Neural progenitor cell (in vitro differentiated cells): ENCODE measurements around the gene CRMP1. TPM values are rescaled to one million over a fixed set of nuclear protein-coding genes. Genes with fewer than 3 reads are reported as not detected.

ENCODE experiments used
- DNase-seq: peaks from one replicate; pipeline ENCODE4 v3.0.0-alpha.2; 2016; ENCODE audit warnings: low spot score
- H2AFZ ChIP-seq: fragments of 200-600 bp; sonication (generic); replicated peaks from 2 replicates; pipeline ENCODE4 v1.6.1; 2016; ENCODE audit warnings: antibody characterized with exemption
- H3F3A ChIP-seq: fragments of 200-600 bp; sonication (generic); 2 replicates; pipeline ENCODE4 v1.6.1; 2016; ENCODE audit warnings: antibody characterized with exemption, low read depth
- H3K27ac ChIP-seq: fragments of 200-600 bp; sonication (generic); 2 replicates; pipeline ENCODE4 v1.5.1; 2016; ENCODE audit warnings: mild to moderate bottlenecking
- H3K27me3 ChIP-seq: fragments of 200-600 bp; sonication (generic); 2 replicates; pipeline ENCODE4 v1.6.1; 2016; ENCODE audit warnings: mild to moderate bottlenecking, moderate library complexity
- H3K36me3 ChIP-seq: fragments of 200-600 bp; sonication (generic); 2 replicates; pipeline ENCODE4 v1.5.1; 2016
- H3K4me1 ChIP-seq: fragments of 200-600 bp; sonication (generic); 2 replicates; pipeline ENCODE4 v1.6.1; 2016; ENCODE audit warnings: mixed run types
- H3K4me2 ChIP-seq: fragments of 200-600 bp; sonication (generic); 2 replicates; pipeline ENCODE4 v1.6.1; 2016
- H3K4me3 ChIP-seq: fragments of 200-600 bp; sonication (generic); 2 replicates; pipeline ENCODE4 v1.5.1; 2016
- H3K79me2 ChIP-seq: fragments of 200-600 bp; sonication (generic); 2 replicates; pipeline ENCODE4 v1.6.1; 2016; ENCODE audit warnings: low read depth
- H3K9ac ChIP-seq: fragments of 200-600 bp; sonication (generic); 2 replicates; pipeline ENCODE4 v1.6.1; 2016
- H3K9me3 ChIP-seq: fragments of 200-600 bp; sonication (generic); 2 replicates; pipeline ENCODE4 v1.5.1; 2016; ENCODE audit warnings: low read depth
- H4K20me1 ChIP-seq: fragments of 200-600 bp; sonication (generic); 2 replicates; pipeline ENCODE4 v1.6.1; 2016; ENCODE audit warnings: low read depth
- H3K27ac Mint-ChIP-seq: 3 replicates; pipeline ENCODE4 v1.8.0; 2021; ENCODE audit warnings: mixed read lengths
- H3K27me3 Mint-ChIP-seq: 2 replicates; pipeline ENCODE4 v1.8.0; 2022; ENCODE audit warnings: low read depth, mild to moderate bottlenecking, inconsistent platforms, moderate library complexity, mixed read lengths; ENCODE audit not compliant: insufficient read depth
- H3K36me3 Mint-ChIP-seq: 3 replicates; pipeline ENCODE4 v1.8.0; 2021; ENCODE audit warnings: mixed read lengths
- H3K4me1 Mint-ChIP-seq: 3 replicates; pipeline ENCODE4 v1.8.0; 2021; ENCODE audit warnings: mixed read lengths
- H3K4me3 Mint-ChIP-seq: 3 replicates; pipeline ENCODE4 v1.8.0; 2021; ENCODE audit warnings: mild to moderate bottlenecking, moderate library complexity, mixed read lengths
- H3K9me3 Mint-ChIP-seq: 3 replicates; pipeline ENCODE4 v1.8.0; 2020; ENCODE audit warnings: mixed read lengths
- EZH2 ChIP-seq: fragments of 200-600 bp; sonication (generic); IDR thresholded peaks from 2 replicates; pipeline ENCODE4 v1.6.1; 2017; ENCODE audit warnings: antibody characterized with exemption, mild to moderate bottlenecking, moderate library complexity
- EZH2phosphoT487 ChIP-seq: fragments of 200-600 bp; sonication (generic); IDR thresholded peaks from 2 replicates; pipeline ENCODE4 v1.6.1; 2017; ENCODE audit warnings: antibody characterized with exemption
- total RNA-seq: library from RNA; depleted of rRNA; stranded (reverse); fragments of >200 nt; gene quantifications from 2 replicates; pipeline ENCODE4 v1.2.3, GENCODE V29; 2015; ENCODE audit warnings: low replicate concordance
- TF ChIP-seq, protein P1 (sequence below): fragments of 200-600 bp; sonication (generic); IDR thresholded peaks from 2 replicates; pipeline ENCODE4 v1.5.1; 2017; ENCODE audit warnings: antibody characterized with exemption, mild to moderate bottlenecking

The CRMP1 gene
- total RNA-seq, 1 donor from 2014 or later = 91.4 TPM

DNA sequence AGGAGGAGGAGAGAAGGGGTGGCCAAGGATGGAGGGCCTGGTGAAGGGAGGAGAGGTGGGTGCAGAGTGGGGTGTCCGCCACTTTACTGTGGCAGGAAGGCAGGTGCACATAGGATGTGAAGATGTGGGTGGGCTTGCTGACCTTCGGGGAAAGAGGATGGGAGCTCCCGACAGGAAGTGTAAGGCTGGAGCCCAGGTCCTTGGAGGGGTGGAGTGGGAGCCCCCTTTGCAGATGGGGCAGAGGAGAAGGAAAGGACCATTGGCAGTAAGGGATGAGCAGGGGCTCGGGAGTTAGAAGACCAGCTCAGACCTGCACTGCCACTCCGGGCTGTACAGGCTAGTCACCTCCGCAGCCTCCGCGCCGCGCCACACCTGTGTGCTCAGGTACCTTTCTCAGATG, 92.4 kb downstream of the CRMP1 start:
- H3K9ac ChIP-seq = no peak overlapping the region
- no peaks in the 10 kb centered on the region for H3F3A ChIP-seq
- H2AFZ ChIP-seq = no peak overlapping the region
- DNase-seq = no peak
- no peak overlapping the region for H3K4me3 Mint-ChIP-seq
- H3K36me3 ChIP-seq = no peaks in the 10 kb centered on the region
- no peaks in the 10 kb centered on the region for H3K4me1 ChIP-seq
- no peak overlapping the region for H3K4me2 ChIP-seq
- H3K9me3 Mint-ChIP-seq = no peaks in the 10 kb centered on the region
- peaks cover 15% of the 10 kb centered on the region for H3K36me3 Mint-ChIP-seq
- no peaks in the 10 kb centered on the region for H3K27me3 ChIP-seq
- H4K20me1 ChIP-seq = no peaks in the 10 kb centered on the region
- H3K79me2 ChIP-seq = no peaks in the 10 kb centered on the region
- no peaks in the 10 kb centered on the region for H3K4me1 Mint-ChIP-seq
- no peak overlapping the region for H3K4me3 ChIP-seq
- H3K27ac ChIP-seq = no peak overlapping the region
- no peaks in the 10 kb centered on the region for H3K9me3 ChIP-seq
- TF ChIP-seq, protein P1, sequence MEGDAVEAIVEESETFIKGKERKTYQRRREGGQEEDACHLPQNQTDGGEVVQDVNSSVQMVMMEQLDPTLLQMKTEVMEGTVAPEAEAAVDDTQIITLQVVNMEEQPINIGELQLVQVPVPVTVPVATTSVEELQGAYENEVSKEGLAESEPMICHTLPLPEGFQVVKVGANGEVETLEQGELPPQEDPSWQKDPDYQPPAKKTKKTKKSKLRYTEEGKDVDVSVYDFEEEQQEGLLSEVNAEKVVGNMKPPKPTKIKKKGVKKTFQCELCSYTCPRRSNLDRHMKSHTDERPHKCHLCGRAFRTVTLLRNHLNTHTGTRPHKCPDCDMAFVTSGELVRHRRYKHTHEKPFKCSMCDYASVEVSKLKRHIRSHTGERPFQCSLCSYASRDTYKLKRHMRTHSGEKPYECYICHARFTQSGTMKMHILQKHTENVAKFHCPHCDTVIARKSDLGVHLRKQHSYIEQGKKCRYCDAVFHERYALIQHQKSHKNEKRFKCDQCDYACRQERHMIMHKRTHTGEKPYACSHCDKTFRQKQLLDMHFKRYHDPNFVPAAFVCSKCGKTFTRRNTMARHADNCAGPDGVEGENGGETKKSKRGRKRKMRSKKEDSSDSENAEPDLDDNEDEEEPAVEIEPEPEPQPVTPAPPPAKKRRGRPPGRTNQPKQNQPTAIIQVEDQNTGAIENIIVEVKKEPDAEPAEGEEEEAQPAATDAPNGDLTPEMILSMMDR = no peak
- TF ChIP-seq EZH2phosphoT487 (no peak), EZH2 (no peak)
- H3K27ac Mint-ChIP-seq = no peak overlapping the region
- no peaks in the 10 kb centered on the region for H3K27me3 Mint-ChIP-seq

DNA sequence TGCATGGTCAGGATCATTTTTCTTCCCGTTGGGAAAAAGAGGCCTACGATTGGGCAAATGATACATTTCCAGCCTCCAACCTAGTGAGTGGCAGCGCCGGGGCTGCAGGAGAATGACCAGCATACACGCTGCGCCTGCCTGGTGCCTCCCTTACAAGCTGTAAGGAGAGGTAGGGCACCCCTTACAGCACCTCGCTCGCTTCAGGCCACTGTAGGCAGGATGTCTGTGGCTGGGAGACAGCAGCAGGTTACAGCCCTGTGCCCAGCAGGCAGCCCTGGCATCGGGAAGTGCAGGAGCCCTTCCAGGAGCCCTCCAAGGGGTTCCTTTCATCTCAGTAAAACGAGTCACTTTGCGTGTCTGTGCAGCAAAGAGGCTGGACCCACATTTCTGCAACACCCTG, 93.5 kb downstream of the CRMP1 start:
- no peak overlapping the region for H3K4me2 ChIP-seq
- H3K4me3 ChIP-seq = no peak overlapping the region
- no peak overlapping the region for H2AFZ ChIP-seq
- H3K4me1 ChIP-seq = no peaks in the 10 kb centered on the region
- no peaks in the 10 kb centered on the region for H3F3A ChIP-seq
- Mint-ChIP-seq H3K4me1 (no peaks in the 10 kb centered on the region), H3K27me3 (no peaks in the 10 kb centered on the region), H3K36me3 (peaks cover 19% of the 10 kb centered on the region), H3K9me3 (no peaks in the 10 kb centered on the region), H3K27ac (no peak overlapping the region), H3K4me3 (no peak overlapping the region)
- no peak overlapping the region for H3K9ac ChIP-seq
- H3K9me3 ChIP-seq = no peaks in the 10 kb centered on the region
- no peaks in the 10 kb centered on the region for H4K20me1 ChIP-seq
- no peak overlapping the region for H3K27ac ChIP-seq
- TF ChIP-seq EZH2phosphoT487 (no peak), EZH2 (no peak)
- TF ChIP-seq, protein P1 = no peak
- H3K27me3 ChIP-seq = no peaks in the 10 kb centered on the region
- DNase-seq = no peak
- H3K79me2 ChIP-seq = no peaks in the 10 kb centered on the region
- no peaks in the 10 kb centered on the region for H3K36me3 ChIP-seq

DNA sequence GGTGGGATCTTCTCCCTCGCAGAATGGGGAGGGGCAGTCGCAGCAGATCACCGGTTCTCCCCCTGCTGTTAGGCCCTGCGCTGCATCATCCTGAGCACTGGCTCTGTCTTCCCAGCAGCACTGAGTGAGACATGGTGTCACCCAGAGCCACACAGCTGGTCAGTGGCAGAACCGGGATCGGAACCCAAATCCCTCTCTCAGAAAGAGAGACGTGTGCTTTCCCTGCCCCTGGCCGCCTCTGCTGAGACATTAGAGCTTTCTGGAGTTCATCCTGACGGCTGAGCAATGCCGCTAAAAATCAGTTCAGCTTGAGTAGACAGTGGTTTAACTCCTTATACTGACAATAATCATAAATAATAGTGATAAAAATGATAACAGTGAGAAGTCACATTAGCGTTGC, 93.9 kb downstream of the CRMP1 start:
- H3K9me3 Mint-ChIP-seq = no peaks in the 10 kb centered on the region
- Histone ChIP-seq H3K4me1 (no peaks in the 10 kb centered on the region), H3K9me3 (no peaks in the 10 kb centered on the region), H3K27me3 (no peaks in the 10 kb centered on the region), H3F3A (no peaks in the 10 kb centered on the region), H4K20me1 (no peaks in the 10 kb centered on the region), H3K27ac (no peak overlapping the region), H3K4me3 (no peak overlapping the region), H3K4me2 (no peak overlapping the region), H3K9ac (no peak overlapping the region), H3K36me3 (no peaks in the 10 kb centered on the region), H2AFZ (no peak overlapping the region), H3K79me2 (no peaks in the 10 kb centered on the region)
- no peak for DNase-seq
- peaks cover 19% of the 10 kb centered on the region for H3K36me3 Mint-ChIP-seq
- H3K4me1 Mint-ChIP-seq = no peaks in the 10 kb centered on the region
- no peaks in the 10 kb centered on the region for H3K27me3 Mint-ChIP-seq
- H3K27ac Mint-ChIP-seq = no peak overlapping the region
- no peak overlapping the region for H3K4me3 Mint-ChIP-seq
- TF ChIP-seq EZH2phosphoT487 (no peak), EZH2 (no peak)
- TF ChIP-seq, protein P1 = no peak

DNA sequence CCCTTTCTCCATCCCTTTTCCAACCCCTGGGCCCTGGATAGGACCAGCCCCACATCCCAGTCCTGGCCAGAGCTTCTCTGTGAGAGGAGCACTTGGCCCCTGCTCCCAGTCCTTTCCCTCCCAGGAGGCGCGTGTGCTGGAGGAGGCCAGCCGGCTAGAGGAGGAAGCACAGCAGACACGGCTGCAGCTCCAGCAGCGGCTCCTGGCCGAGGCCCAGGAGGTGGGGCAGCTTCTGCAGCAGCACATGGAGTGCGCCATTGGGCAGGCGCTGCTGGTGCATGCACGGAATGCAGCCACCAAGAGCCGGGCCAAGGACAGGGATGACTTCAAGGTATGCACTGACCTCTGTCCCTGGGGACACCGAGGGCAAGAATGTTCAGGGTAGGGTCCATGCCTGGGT, 94.4 kb downstream of the CRMP1 start:
- Histone ChIP-seq H4K20me1 (no peaks in the 10 kb centered on the region), H3K27me3 (no peaks in the 10 kb centered on the region), H2AFZ (no peak overlapping the region), H3K9ac (no peak overlapping the region), H3F3A (no peaks in the 10 kb centered on the region), H3K4me3 (no peak overlapping the region), H3K36me3 (no peaks in the 10 kb centered on the region), H3K4me1 (no peaks in the 10 kb centered on the region), H3K4me2 (no peak overlapping the region), H3K9me3 (no peaks in the 10 kb centered on the region), H3K27ac (no peak overlapping the region), H3K79me2 (no peaks in the 10 kb centered on the region)
- Mint-ChIP-seq H3K4me3 (no peak overlapping the region), H3K27me3 (no peaks in the 10 kb centered on the region), H3K36me3 (peaks cover 19% of the 10 kb centered on the region), H3K9me3 (no peaks in the 10 kb centered on the region), H3K4me1 (no peaks in the 10 kb centered on the region), H3K27ac (peak overlapping the region; percentile 46)
- no peak for TF ChIP-seq EZH2phosphoT487
- no peak for TF ChIP-seq EZH2
- TF ChIP-seq, protein P1 = no peak
- DNase-seq = no peak
